Spleen (tissue), 11 donors: ENCODE measurements around the gene NUP214. TPM values are rescaled to one million over a fixed set of nuclear protein-coding genes. Genes with fewer than 3 reads are reported as not detected.

Experiments
- DNase-seq: peaks from one replicate; pipeline ENCODE4 v3.0.0-alpha.2; 2020
- H3K27ac ChIP-seq, 8 donors: fragments of 200-600 bp; sonication (generic) in 7 of 8; 1 replicate in 4 of 8; 2 replicates in 4 of 8; pipeline versions ENCODE4 v1.5.0 to v1.8.0; 2016 to 2021; ENCODE audit warnings: inconsistent platforms in 4 of 8, mild to moderate bottlenecking in 4 of 8, moderate library complexity in 1 of 8
- H3K27me3 ChIP-seq, 7 donors: fragments of 200-600 bp; sonication (generic) in 6 of 7; replicated peaks in 1 of 7; 1 replicate in 4 of 7; 2 replicates in 3 of 7; pipeline versions ENCODE4 v1.5.0 to v1.8.0; 2016 to 2021; ENCODE audit warnings: inconsistent platforms in 3 of 7, mild to moderate bottlenecking in 1 of 7
- H3K36me3 ChIP-seq, 6 donors: fragments of 200-600 bp; sonication (generic) in 5 of 6; 1 replicate in 4 of 6; 2 replicates in 2 of 6; pipeline versions ENCODE4 v1.5.0 to v1.8.0; 2016 to 2021; ENCODE audit warnings: inconsistent platforms in 2 of 6
- H3K4me1 ChIP-seq, 6 donors: fragments of 200-600 bp; sonication (generic) in 5 of 6; 1 replicate in 3 of 6; 2 replicates in 3 of 6; pipeline versions ENCODE4 v1.5.0 to v1.8.0; 2016 to 2021; ENCODE audit warnings: inconsistent platforms in 3 of 6
- H3K4me3 ChIP-seq, 8 donors: fragments of 200-600 bp; sonication (generic) in 7 of 8; 1 replicate in 4 of 8; 2 replicates in 4 of 8; pipeline versions ENCODE4 v1.5.0 to v1.8.0; 2016 to 2021; ENCODE audit warnings: inconsistent platforms in 4 of 8, mild to moderate bottlenecking in 4 of 8, moderate library complexity in 2 of 8
- H3K9me3 ChIP-seq, 8 donors: fragments of 200-600 bp; sonication (generic) in 7 of 8; 1 replicate in 4 of 8; 2 replicates in 4 of 8; pipeline versions ENCODE4 v1.5.0 to v1.8.0; 2016 to 2021; ENCODE audit warnings: inconsistent platforms in 4 of 8
- POLR2A ChIP-seq, 3 donors: fragments of 450-650 bp; IDR thresholded peaks; one replicate each; pipeline ENCODE4 v1.5.1; 2017; ENCODE audit warnings: antibody characterized with exemption in 3 of 3, mild to moderate bottlenecking in 1 of 3
- POLR2AphosphoS5 ChIP-seq, 3 donors: sonication (generic); formaldehyde crosslinking; IDR thresholded peaks; one replicate each; pipeline ENCODE4 v1.5.1; 2017; ENCODE audit warnings: antibody characterized with exemption in 3 of 3
- WGBS, 5 donors: extraction: QIAGEN DNeasy Blood & Tissue Kit in 3 of 5; methylation state at CpG; one replicate each; pipeline versions ENCODE4 v1.1.5 to v1.1.7; 2013 to 2018; 5-methylcytosine and 5-hydroxymethylcytosine counted together
- intact Hi-C: fragments of 100-400 bp; cut with DNase I; formaldehyde crosslinking; loops from one replicate; pipeline ENCODE4 v1.15.0; 2023; ENCODE audit warnings: low total_unique reads
- polyA plus RNA-seq, 3 donors: library from polyadenylated mRNA; stranded (reverse); fragments of 200-250 nt; gene quantifications; one replicate each; pipeline ENCODE4 v1.2.1, GENCODE V29; 2013
- total RNA-seq, 7 donors: library from RNA; depleted of rRNA in 3 of 7; stranded (reverse); fragments of >200 nt in 3 of 7; fragmentation: NEBNext Ultra II Directional in 4 of 7; extraction: Animal tissue kit (Norgen Biotek cat#: 25700) in 4 of 7; gene quantifications; one replicate each; pipeline versions ENCODE4 v1.1.0 to v1.2.1, GENCODE V29; 2016 to 2021
- TF ChIP-seq, protein P1 (sequence below), 11 experiments: fragments of 200-600 bp in 7 of 11; fragments of 450-650 bp in 4 of 11; sonication (generic) in 4 of 11; IDR thresholded peaks in 8 of 11; conservative IDR thresholded peaks in 3 of 11; 1 replicate in 7 of 11; 2 replicates in 4 of 11; pipeline versions ENCODE4 v1.4.0 to v1.8.0; 2016 to 2021; ENCODE audit warnings: antibody characterized with exemption in 11 of 11, inconsistent platforms in 4 of 11, mild to moderate bottlenecking in 1 of 11
- donor health status: healthy with polysubstance abuse.
- donor health status: DM: no; HTN: no; CAD: no; lungs with moderate emphysema.
- donor health status: DM: no; HTN: no; CAD: no.
- donor health status: Bipolar disorder and iron deficiency.
- donor health status: healthy.
- donor health status: DM: no; HTN: no; CAD: no.
- donor health status: DM: yes; HTN: yes; CAD: no.

The NUP214 gene
- total and polyA plus RNA-seq, 10 donors, result 21.4 to 182 (median 121) TPM

DNA sequence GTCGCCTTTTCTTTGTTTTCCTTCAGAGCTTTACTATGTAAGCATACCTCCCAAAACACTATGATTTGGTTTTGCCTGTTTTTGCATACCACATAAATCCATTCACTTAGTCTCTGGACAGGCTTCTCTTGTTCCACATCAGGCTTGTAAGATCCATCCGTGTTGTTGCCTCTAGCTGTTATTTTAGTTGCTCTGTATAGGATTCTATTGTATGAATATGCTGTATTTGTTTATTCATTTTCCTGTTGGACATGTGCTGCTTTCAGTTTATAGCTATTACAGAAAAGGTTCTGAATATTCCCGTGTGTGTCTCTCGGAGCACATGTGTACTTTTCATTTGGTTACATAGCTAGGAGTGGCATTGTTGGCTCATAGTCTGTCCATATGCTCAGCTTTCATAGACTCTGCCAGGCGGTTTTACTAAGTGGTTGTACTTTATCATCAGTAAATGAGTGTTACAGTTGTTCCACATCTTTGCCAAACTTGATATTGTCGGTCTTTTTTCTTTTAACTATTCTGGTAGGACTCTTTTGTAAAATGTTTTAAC lies 41.8 kb downstream of the NUP214 start:
- 87 to 92% (median 89%) methylated on average over 6 of the region's 6 CpGs for WGBS, 5 donors
- H3K4me1 ChIP-seq, result no peaks in the 10 kb centered on the region
- TF ChIP-seq, protein P1, sequence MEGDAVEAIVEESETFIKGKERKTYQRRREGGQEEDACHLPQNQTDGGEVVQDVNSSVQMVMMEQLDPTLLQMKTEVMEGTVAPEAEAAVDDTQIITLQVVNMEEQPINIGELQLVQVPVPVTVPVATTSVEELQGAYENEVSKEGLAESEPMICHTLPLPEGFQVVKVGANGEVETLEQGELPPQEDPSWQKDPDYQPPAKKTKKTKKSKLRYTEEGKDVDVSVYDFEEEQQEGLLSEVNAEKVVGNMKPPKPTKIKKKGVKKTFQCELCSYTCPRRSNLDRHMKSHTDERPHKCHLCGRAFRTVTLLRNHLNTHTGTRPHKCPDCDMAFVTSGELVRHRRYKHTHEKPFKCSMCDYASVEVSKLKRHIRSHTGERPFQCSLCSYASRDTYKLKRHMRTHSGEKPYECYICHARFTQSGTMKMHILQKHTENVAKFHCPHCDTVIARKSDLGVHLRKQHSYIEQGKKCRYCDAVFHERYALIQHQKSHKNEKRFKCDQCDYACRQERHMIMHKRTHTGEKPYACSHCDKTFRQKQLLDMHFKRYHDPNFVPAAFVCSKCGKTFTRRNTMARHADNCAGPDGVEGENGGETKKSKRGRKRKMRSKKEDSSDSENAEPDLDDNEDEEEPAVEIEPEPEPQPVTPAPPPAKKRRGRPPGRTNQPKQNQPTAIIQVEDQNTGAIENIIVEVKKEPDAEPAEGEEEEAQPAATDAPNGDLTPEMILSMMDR (IDR thresholded peaks at IDR 0.05 in 8 of 11, conservative IDR thresholded peaks at IDR 0.05 in 3 of 11), result no peak
- TF ChIP-seq POLR2A (IDR thresholded peaks at IDR 0.05) (no peak), POLR2AphosphoS5 (IDR thresholded peaks at IDR 0.05) (no peak)
- H3K36me3 ChIP-seq, result peaks cover 2 to 96% (median 61%) of the 10 kb centered on the region in 6 donors
- no peak overlapping the region for H3K4me3 ChIP-seq
- intact Hi-C loops, result no loop called here
- H3K27ac ChIP-seq, result no peak overlapping the region
- H3K27me3 ChIP-seq, result no peaks in the 10 kb centered on the region
- DNase-seq, result no peak
- H3K9me3 ChIP-seq, result no peaks in the 10 kb centered on the region

GRCh38 chr9:131167936-131168335 lies 42.5 kb downstream of the NUP214 start:
- no peaks in the 10 kb centered on the region for H3K27me3 ChIP-seq
- H3K4me3 ChIP-seq, result no peak overlapping the region
- H3K27ac ChIP-seq, result no peak overlapping the region
- H3K4me1 ChIP-seq, result no peaks in the 10 kb centered on the region
- H3K9me3 ChIP-seq, result no peaks in the 10 kb centered on the region
- TF ChIP-seq, protein P1 (IDR thresholded peaks at IDR 0.05 in 8 of 11, conservative IDR thresholded peaks at IDR 0.05 in 3 of 11), result no peak
- no peak for TF ChIP-seq POLR2AphosphoS5 (IDR thresholded peaks at IDR 0.05)
- no peak for TF ChIP-seq POLR2A (IDR thresholded peaks at IDR 0.05)
- DNase-seq, result no peak
- 89 to 100% (median 95%) methylated on average over 4 of the region's 4 CpGs for WGBS, 5 donors
- H3K36me3 ChIP-seq, result peaks cover 1 to 92% (median 54%) of the 10 kb centered on the region in 6 donors
- intact Hi-C loops, result no loop called here

DNA sequence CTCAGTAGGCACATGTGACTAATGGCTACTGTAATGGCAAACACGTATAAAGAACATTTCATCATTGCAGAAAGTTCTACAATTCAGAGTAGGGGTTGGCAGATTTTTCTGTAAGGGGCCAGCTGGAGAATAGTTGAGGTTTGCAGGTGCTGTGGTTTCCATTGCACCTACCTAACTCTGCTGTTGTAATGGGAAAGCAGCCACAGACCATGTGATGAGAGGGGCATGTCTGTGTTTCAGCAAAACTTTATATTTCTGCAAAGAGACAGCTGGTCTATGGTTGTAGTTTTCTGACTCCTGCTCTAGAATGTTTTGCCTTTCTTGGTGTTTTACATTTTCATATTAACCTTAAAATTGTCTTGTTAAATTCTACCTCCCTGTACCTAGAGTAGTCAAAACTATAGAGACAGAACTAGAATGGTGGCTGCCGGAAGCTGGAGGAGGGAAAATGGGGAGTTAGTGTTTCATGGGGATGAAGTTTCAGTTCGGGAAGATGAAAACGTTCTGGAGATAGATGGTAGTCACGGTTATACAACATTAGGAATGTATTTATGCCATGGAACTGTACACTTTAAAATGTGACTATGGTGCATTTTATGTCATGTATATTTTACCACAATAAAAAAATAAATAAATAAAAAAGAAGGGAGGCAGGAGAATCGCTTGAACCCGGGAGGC lies 44.3 kb downstream of the NUP214 start:
- WGBS, 5 donors, result 88 to 91% (median 90%) methylated on average over 7 of the region's 7 CpGs
- H3K36me3 ChIP-seq, result peaks cover 0 to 91% (median 47%) of the 10 kb centered on the region in 6 donors
- no peaks in the 10 kb centered on the region for H3K27me3 ChIP-seq
- no peak for DNase-seq
- no peaks in the 10 kb centered on the region for H3K9me3 ChIP-seq
- H3K27ac ChIP-seq, result no peak overlapping the region
- no peaks in the 10 kb centered on the region for H3K4me1 ChIP-seq
- no peak overlapping the region for H3K4me3 ChIP-seq
- intact Hi-C loops, result no loop called here
- TF ChIP-seq POLR2A (IDR thresholded peaks at IDR 0.05) (no peak), POLR2AphosphoS5 (IDR thresholded peaks at IDR 0.05) (no peak)
- TF ChIP-seq, protein P1 (IDR thresholded peaks at IDR 0.05 in 8 of 11, conservative IDR thresholded peaks at IDR 0.05 in 3 of 11), result no peak

DNA sequence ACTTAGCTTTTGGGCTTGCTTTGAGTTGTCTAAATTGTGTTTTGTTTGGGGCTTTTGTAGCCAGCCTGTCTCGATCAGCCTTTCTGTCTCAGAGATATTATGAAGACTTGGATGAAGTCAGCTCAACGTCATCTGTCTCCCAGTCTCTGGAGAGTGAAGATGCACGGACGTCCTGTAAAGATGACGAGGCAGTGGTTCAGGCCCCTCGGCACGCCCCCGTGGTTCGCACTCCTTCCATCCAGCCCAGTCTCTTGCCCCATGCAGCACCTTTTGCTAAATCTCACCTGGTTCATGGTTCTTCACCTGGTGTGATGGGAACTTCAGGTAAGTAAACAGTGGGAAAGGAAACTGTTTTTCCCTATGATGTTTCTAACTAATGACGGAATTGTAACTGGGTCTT lies 48.6 kb downstream of the NUP214 start:
- no peak for DNase-seq
- H3K36me3 ChIP-seq, result peaks cover 0 to 91% (median 60%) of the 10 kb centered on the region in 6 donors

More for the DNA sequence above, 48.6 kb downstream of the NUP214 start:
- H3K9me3 ChIP-seq, result no peaks in the 10 kb centered on the region
- 94 to 98% (median 97%) methylated on average over 10 of the region's 10 CpGs for WGBS, 5 donors
- intact Hi-C loops, result no loop called here
- no peak overlapping the region for H3K27ac ChIP-seq
- H3K4me1 ChIP-seq, result peaks cover 0 to 17% (median 8%) of the 10 kb centered on the region in 6 donors
- H3K4me3 ChIP-seq, result no peak overlapping the region
- H3K27me3 ChIP-seq, result no peaks in the 10 kb centered on the region
- TF ChIP-seq POLR2AphosphoS5 (IDR thresholded peaks at IDR 0.05), result no peak
- TF ChIP-seq, protein P1 (IDR thresholded peaks at IDR 0.05 in 8 of 11, conservative IDR thresholded peaks at IDR 0.05 in 3 of 11), result no peak
- TF ChIP-seq POLR2A (IDR thresholded peaks at IDR 0.05), result no peak
